ENCODE results near the gene PPP2R5C. TPM values are rescaled to one million over a fixed set of nuclear protein-coding genes. Genes with fewer than 3 reads are reported as not detected.

Gene PPP2R5C
- total RNA-seq, 6 donors from 2014 or later: 105 to 208 (median 133) TPM

GRCh38 chr14:101879529-101880336 is 118.2 kb downstream of the PPP2R5C start:
- Histone ChIP-seq H3K27me3 (no peaks in the 10 kb centered on the region), H3K36me3 (peaks cover 11 to 40% (median 29%) of the 10 kb centered on the region in 4 donors), H3K9me3 (no peaks in the 10 kb centered on the region), H3K4me1 (peaks cover 16 to 32% (median 23%) of the 10 kb centered on the region in 4 donors), H3K27ac (peak overlapping the region in 1 of 4 donors; percentile 0), H3K4me3 (no peak overlapping the region)
- no peak for DNase-seq
- 94% methylated on average over 9 to 15 of the region's 15 CpGs for WGBS, 2 donors
- no peak for ATAC-seq (ENCODE audit: low FRiP score in 2 of 2)
- no peak for TF ChIP-seq CTCF (IDR thresholded peaks at IDR 0.05)
- TF ChIP-seq EP300 (IDR thresholded peaks at IDR 0.05): no peak
- no peak for TF ChIP-seq POLR2AphosphoS5 (IDR thresholded peaks at IDR 0.05)
- TF ChIP-seq POLR2A (IDR thresholded peaks at IDR 0.05): no peak

- no peak for DNase-seq
- no peak for ATAC-seq (ENCODE audit: low FRiP score in 2 of 2)
- H3K36me3 ChIP-seq: peaks cover 19 to 50% (median 38%) of the 10 kb centered on the region in 4 donors
Measured at GRCh38 chr14:101881426-101881825, 119.9 kb downstream of the PPP2R5C start.

GRCh38 chr14:101882141-101882935 is 120.8 kb downstream of the PPP2R5C start:
- no peaks in the 10 kb centered on the region for H3K27me3 ChIP-seq
- no peak overlapping the region for H3K4me3 ChIP-seq
- 93 to 94% methylated on average over 14 to 22 of the region's 22 CpGs for WGBS, 2 donors
- H3K9me3 ChIP-seq: no peaks in the 10 kb centered on the region
- H3K36me3 ChIP-seq: peaks cover 19 to 59% (median 44%) of the 10 kb centered on the region in 4 donors
- ATAC-seq (ENCODE audit: low FRiP score in 2 of 2): no peak
- peak in 1 of 2 donors; percentile 50 for DNase-seq
- TF ChIP-seq POLR2A (IDR thresholded peaks at IDR 0.05) (no peak), CTCF (IDR thresholded peaks at IDR 0.05) (no peak), EP300 (IDR thresholded peaks at IDR 0.05) (no peak), POLR2AphosphoS5 (IDR thresholded peaks at IDR 0.05) (no peak)
- H3K4me1 ChIP-seq: peaks cover 0 to 16% (median 8%) of the 10 kb centered on the region in 4 donors
- H3K27ac ChIP-seq: no peak overlapping the region

More at GRCh38 chr14:101881426-101881825, 119.9 kb downstream of the PPP2R5C start:
- WGBS, 2 donors: 89 to 91% methylated on average over 11 of the region's 11 CpGs
- H3K9me3 ChIP-seq: no peaks in the 10 kb centered on the region
- no peaks in the 10 kb centered on the region for H3K27me3 ChIP-seq
- H3K27ac ChIP-seq: no peak overlapping the region
- no peak overlapping the region for H3K4me3 ChIP-seq
- H3K4me1 ChIP-seq: peaks cover 7 to 25% (median 14%) of the 10 kb centered on the region in 4 donors
- TF ChIP-seq CTCF (IDR thresholded peaks at IDR 0.05) (no peak), POLR2AphosphoS5 (IDR thresholded peaks at IDR 0.05) (no peak), EP300 (IDR thresholded peaks at IDR 0.05) (no peak), POLR2A (IDR thresholded peaks at IDR 0.05) (no peak)

GRCh38 chr14:101884089-101884933 is 122.8 kb downstream of the PPP2R5C start:
- Histone ChIP-seq H3K27ac (no peak overlapping the region), H3K4me3 (no peak overlapping the region), H3K36me3 (peaks cover 19 to 72% (median 52%) of the 10 kb centered on the region in 4 donors), H3K4me1 (peaks cover 0 to under 1% (median 0%) of the 10 kb centered on the region in 4 donors), H3K27me3 (no peaks in the 10 kb centered on the region), H3K9me3 (no peaks in the 10 kb centered on the region)
- DNase-seq: no peak
- 95 to 96% methylated on average over 16 of the region's 17 CpGs for WGBS, 2 donors
- TF ChIP-seq POLR2A (IDR thresholded peaks at IDR 0.05) (no peak), EP300 (IDR thresholded peaks at IDR 0.05) (no peak), CTCF (IDR thresholded peaks at IDR 0.05) (no peak), POLR2AphosphoS5 (IDR thresholded peaks at IDR 0.05) (no peak)
- ATAC-seq (ENCODE audit: low FRiP score in 2 of 2): no peak

Measured in upper lobe of left lung (tissue), 6 donors.